Neuron (in vitro differentiated cells): Measurements from ENCODE around the gene JDP2.

Experiments used
- H2AFZ ChIP-seq: one replicate; pipeline ENCODE4 v1.6.1; 2013; ENCODE audit warnings: low read depth, mild to moderate bottlenecking, inconsistent platforms, low read length, moderate library complexity
- H3K27me3 ChIP-seq: one replicate; pipeline ENCODE4 v1.6.1; 2013; ENCODE audit warnings: low read length; ENCODE audit not compliant: insufficient read depth
- H3K36me3 ChIP-seq: one replicate; pipeline ENCODE4 v1.6.1; 2013; ENCODE audit warnings: low read length; ENCODE audit not compliant: insufficient read depth
- H3K4me1 ChIP-seq: one replicate; pipeline ENCODE4 v1.6.1; 2013; ENCODE audit warnings: low read length; ENCODE audit not compliant: insufficient read depth
- H3K4me3 ChIP-seq: 2 replicates; pipeline ENCODE4 v1.5.1; 2013; ENCODE audit warnings: mild to moderate bottlenecking, low read length, moderate library complexity
- H3K9me3 ChIP-seq: one replicate; pipeline ENCODE4 v1.6.1; 2013; ENCODE audit warnings: low read length

JDP2 gene

DNA sequence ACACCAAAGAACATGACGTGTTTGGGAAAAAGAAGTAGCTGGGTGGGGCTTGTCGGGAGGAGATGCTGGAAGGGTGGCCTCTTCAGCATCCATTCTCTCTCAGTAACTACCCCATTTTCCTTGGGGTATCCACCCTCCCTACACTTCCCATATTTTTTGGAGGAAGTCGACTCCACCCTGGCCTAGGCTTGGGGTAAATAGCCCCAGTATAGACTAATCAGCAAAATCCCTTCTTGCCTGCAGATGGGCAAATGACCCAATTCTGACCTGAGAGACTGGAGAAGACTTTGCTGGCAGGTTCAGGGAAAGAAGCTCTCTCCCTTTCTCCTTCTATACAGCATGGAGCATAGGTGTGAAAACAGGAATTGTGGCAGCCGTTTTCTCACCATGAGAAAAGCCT lies 28.5 kb upstream of the JDP2 start:
- H3K27me3 ChIP-seq: peaks cover 13% of the 10 kb centered on the region
- H2AFZ ChIP-seq: no peak overlapping the region
- no peaks in the 10 kb centered on the region for H3K36me3 ChIP-seq
- no peak overlapping the region for H3K4me3 ChIP-seq
- no peaks in the 10 kb centered on the region for H3K4me1 ChIP-seq
- no peaks in the 10 kb centered on the region for H3K9me3 ChIP-seq

DNA sequence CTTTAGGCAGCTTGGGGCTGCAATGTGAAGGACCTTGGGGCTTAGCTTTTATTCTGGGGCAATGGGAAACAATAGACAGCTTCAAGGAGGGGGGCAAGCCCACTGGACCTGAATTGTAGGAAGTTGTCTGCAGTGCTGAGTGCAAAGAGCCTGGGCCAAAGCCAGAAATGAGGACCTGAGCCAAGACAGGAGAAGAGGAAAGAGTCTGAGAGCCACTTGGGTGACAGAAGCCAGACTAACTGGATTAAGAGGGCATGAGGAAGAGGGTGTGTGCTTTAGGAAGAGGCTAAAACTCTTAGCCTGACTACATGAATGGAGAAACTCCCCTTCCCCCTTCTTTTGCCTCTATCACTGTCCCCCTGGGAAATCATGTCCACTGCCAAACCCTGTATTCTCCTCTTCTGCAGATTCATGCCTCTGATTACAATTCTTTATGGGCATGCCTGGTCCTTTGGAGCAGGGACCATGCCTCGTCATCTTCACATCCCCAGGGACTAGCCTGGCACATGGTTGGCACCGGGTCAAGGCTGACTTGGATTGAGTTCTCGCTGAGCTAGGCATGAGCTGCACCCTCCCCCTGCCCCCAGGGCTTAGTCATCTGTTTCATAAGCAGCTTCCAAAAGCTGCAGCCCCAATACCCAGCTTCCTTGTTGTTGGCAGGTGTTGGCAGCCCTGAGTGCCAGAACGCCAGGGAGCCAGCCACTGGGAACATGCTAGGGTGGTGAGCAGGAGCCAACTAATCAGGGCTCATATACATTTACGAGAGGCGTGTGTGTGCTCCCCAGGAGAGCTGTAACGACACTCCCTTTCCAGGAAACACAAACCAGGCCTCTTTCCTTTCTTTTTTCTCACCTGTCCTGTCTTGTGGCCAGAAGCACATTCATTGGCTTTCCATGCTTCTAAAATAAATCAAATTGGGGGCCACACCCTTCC lies 27.7 kb upstream of the JDP2 start:
- Histone ChIP-seq H3K4me1 (no peaks in the 10 kb centered on the region), H3K27me3 (peaks cover 13% of the 10 kb centered on the region), H3K4me3 (no peak overlapping the region), H2AFZ (no peak overlapping the region), H3K36me3 (no peaks in the 10 kb centered on the region), H3K9me3 (no peaks in the 10 kb centered on the region)

DNA sequence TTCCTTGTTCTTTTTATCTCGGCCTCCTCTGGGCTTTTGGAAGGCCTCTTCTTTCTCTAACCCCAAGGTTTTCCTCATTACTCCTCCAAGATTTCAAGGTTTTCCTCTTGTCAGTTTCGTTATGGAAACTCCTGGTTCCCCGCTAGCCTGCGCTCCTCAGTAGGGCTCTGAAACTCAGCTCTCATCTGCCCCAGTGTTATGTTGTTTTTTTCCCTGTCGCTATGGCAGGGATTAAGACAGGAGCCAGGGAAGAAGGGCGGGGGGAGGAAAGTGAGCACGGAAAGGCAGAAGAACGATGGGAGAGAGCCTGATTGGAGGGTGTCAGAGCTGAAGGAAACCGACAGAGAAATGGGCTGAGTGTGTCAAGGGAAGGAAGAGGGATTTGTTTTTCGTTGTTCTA lies 26.5 kb upstream of the JDP2 start:
- no peaks in the 10 kb centered on the region for H3K9me3 ChIP-seq
- no peak overlapping the region for H3K4me3 ChIP-seq
- H3K4me1 ChIP-seq: no peaks in the 10 kb centered on the region
- peaks cover 13% of the 10 kb centered on the region for H3K27me3 ChIP-seq
- H2AFZ ChIP-seq: no peak overlapping the region
- H3K36me3 ChIP-seq: no peaks in the 10 kb centered on the region

DNA sequence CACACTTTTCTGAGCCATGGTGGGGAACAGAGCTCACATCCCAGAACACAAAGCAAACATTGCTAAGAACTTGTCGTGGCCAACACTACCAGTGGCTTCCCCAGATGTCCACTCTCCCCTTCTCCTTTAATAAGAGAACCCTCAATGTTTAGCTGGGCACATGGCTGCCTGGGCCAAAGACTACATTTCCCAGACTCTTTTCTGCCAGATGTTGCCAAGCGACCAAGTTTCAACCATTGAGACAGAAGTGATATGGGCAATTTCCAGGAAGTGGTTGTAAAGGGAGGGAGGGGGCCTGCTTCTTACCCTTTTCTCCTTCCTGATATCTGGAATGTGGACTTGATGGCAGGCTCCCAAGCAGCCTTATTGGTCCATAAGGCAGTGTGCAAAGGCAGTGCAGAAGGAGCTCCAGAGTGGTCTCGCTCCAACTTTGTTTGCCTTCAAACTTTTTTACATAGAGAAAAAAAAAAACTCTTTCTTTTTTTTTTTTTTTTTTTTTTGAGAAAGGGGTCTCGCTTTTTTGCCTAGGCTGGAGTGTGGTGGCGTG lies 24.9 kb upstream of the JDP2 start:
- H3K4me3 ChIP-seq: no peak overlapping the region

DNA sequence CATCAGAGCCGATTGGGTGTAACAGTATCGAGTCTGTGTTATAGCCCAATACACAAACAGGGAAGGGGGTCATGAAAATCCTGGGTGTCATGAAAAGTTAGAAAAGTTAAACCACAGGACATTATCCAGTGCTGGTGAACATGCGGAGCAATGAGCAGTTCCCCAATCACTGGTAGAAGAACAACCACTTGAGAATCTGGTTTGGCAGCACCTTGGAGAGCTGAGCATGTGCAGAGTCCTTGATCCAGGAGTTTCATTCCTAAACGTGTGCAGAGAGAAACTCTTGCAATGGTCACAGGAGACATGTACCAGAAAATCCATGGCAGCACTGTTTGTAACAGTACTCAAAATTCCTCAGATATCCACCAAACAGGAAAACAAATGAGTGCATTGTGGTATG lies 23.0 kb upstream of the JDP2 start:
- Histone ChIP-seq H2AFZ (no peak overlapping the region), H3K4me1 (no peaks in the 10 kb centered on the region), H3K36me3 (no peaks in the 10 kb centered on the region), H3K27me3 (peaks cover 6% of the 10 kb centered on the region), H3K9me3 (no peaks in the 10 kb centered on the region), H3K4me3 (no peak overlapping the region)

More for the DNA sequence above, 24.9 kb upstream of the JDP2 start:
- no peaks in the 10 kb centered on the region for H3K9me3 ChIP-seq
- no peak overlapping the region for H2AFZ ChIP-seq
- no peaks in the 10 kb centered on the region for H3K36me3 ChIP-seq
- H3K27me3 ChIP-seq: peaks cover 13% of the 10 kb centered on the region
- H3K4me1 ChIP-seq: no peaks in the 10 kb centered on the region

DNA sequence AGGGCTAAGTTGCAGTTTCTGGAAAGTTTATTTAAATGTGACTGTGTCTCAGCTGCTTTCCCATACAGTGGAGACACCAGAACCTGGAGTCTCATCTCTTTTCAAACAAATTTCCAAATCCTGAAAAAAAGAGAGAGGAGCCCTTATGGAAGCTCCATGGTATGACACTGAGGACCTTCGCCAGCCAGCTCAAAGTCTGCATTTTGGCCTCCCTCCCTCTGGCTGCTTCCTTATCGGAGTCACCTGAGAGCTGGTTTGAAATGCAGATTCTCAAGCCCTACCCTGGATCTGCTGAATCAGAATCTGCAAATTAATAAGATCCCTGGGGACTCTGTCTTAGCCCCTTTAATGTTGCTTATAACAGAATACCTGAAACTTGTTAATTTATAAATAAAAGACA lies 21.7 kb upstream of the JDP2 start:
- H2AFZ ChIP-seq: no peak overlapping the region

DNA sequence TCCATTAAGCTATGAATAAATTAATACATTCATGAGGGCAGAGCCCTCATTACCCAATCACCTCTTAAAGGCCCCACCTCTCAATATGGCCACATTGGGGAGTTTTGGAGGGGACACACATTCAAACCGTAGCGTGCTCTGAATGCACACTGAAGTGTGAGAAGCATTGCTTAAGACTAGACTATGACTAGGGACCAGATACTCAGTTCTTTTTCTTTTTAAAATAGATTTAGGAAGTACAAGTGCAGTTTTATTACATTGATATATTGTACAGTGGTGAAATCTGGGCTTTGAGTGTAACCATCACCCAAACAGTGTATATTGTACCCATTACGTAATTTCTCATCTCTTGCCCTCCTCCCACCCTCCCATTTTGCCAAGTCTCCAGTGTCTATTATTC lies 21.0 kb upstream of the JDP2 start:
- Histone ChIP-seq H2AFZ (no peak overlapping the region), H3K36me3 (no peaks in the 10 kb centered on the region), H3K27me3 (peaks cover 3% of the 10 kb centered on the region), H3K4me1 (peaks cover 10% of the 10 kb centered on the region), H3K9me3 (no peaks in the 10 kb centered on the region), H3K4me3 (no peak overlapping the region)

More for the DNA sequence above, 21.7 kb upstream of the JDP2 start:
- Histone ChIP-seq H3K36me3 (no peaks in the 10 kb centered on the region), H3K4me1 (peaks cover 10% of the 10 kb centered on the region), H3K9me3 (no peaks in the 10 kb centered on the region), H3K4me3 (no peak overlapping the region), H3K27me3 (peaks cover 6% of the 10 kb centered on the region)

DNA sequence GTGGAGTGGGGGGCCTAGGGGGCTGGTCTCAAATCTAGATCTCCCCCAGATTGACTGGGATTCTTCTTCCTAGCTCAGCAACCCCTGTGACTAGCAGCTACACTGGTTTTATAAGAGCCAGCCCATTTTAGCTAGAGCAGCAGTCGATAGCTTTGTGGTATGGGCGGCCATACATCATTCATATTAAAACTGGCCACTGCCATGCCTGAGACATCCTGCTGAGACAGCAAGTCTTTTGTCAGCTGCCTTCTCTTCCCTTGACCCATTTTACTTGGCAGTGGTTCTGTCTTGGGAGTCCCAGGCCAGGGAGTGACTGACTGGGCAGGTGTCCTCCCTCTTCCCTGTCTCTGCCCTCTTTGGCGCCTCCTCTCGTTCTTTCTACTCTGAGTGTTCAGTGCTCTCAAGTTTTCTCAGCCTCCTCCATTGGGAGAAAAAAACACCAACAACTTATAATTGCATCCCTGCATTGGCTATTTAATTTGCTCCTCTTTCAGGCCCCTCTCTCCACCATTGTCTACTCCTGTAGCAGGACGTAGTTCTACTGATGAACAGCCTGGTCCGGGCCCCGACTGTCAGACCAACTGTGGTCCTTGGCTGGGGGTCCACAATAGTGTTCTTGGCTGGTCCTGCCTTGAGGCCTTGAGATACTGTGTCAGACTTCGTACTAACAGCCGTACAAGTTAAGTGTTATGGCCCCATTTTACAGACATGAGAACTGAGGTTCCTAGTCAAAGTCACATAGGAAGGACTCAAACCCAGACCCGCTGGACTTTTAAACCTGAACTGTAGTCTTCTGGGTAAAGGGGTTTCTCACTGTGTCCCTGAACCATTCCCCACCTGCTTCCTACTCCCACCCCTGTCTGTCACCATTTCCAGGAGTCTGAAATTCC lies 18.3 kb upstream of the JDP2 start:
- no peak overlapping the region for H2AFZ ChIP-seq
- no peak overlapping the region for H3K4me3 ChIP-seq
- H3K27me3 ChIP-seq: no peaks in the 10 kb centered on the region
- no peaks in the 10 kb centered on the region for H3K36me3 ChIP-seq
- H3K4me1 ChIP-seq: peaks cover 10% of the 10 kb centered on the region
- H3K9me3 ChIP-seq: peaks cover 3% of the 10 kb centered on the region

DNA sequence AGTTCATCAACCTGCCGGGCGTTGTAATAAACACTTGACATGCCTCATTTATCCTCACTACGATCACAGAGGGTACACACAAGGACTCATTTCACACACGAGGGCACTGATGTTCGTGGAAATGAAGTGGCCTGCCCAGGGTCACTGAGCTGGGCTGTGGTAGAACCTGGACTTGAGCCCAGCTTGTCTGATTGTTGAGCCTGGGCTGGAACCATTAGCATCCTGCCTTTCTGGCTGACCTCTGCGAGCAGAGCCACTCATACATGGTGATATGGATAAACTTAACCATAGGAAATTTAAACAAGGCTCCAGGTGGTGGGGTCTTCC lies 16.6 kb upstream of the JDP2 start:
- Histone ChIP-seq H3K9me3 (peaks cover 3% of the 10 kb centered on the region), H3K36me3 (no peaks in the 10 kb centered on the region), H3K4me1 (peaks cover 10% of the 10 kb centered on the region), H2AFZ (no peak overlapping the region), H3K27me3 (no peaks in the 10 kb centered on the region), H3K4me3 (no peak overlapping the region)

DNA sequence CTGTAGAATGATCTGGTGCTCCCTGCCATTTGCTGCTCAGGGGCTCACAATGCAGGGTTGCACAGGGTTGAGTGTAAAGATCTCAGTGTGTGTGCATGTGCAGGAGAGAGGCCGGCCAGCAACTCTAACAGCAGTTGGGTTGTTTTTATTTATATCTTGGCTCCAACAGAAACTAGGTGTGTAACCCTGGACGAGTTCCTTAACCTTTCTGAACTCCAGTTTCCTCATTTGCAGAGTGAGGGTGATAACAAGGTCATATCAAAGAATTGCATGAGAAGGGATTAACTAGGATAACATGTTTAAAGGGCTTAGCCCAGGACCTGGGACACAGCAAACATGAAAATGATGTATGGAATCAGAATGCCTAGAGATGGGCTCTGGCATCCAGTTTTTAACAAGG lies 14.8 kb upstream of the JDP2 start:
- Histone ChIP-seq H2AFZ (no peak overlapping the region), H3K4me1 (peaks cover 10% of the 10 kb centered on the region), H3K9me3 (peaks cover 3% of the 10 kb centered on the region), H3K36me3 (no peaks in the 10 kb centered on the region), H3K27me3 (no peaks in the 10 kb centered on the region), H3K4me3 (no peak overlapping the region)

DNA sequence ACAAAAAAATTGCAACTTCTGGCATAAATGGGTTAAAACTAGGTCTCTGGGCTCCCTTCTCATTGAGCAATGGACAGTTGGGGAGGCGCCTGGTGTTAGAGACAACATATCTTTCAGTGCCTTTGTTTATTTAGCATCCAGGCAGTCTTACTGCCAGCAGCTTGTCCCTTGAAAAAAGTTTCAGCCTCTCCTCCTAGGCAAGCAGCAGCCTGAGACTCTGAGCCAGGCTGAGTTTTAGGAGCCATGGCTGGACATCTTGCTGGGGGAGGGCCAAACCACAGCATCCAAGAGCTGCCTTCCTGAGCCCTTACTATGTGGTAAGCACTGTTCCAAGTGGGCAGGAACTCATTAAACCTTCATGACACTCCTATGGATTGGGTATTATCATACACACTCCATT lies 10.1 kb upstream of the JDP2 start:
- Histone ChIP-seq H3K36me3 (no peaks in the 10 kb centered on the region), H2AFZ (no peak overlapping the region), H3K4me3 (no peak overlapping the region), H3K4me1 (no peaks in the 10 kb centered on the region), H3K9me3 (peaks cover 3% of the 10 kb centered on the region), H3K27me3 (no peaks in the 10 kb centered on the region)

DNA sequence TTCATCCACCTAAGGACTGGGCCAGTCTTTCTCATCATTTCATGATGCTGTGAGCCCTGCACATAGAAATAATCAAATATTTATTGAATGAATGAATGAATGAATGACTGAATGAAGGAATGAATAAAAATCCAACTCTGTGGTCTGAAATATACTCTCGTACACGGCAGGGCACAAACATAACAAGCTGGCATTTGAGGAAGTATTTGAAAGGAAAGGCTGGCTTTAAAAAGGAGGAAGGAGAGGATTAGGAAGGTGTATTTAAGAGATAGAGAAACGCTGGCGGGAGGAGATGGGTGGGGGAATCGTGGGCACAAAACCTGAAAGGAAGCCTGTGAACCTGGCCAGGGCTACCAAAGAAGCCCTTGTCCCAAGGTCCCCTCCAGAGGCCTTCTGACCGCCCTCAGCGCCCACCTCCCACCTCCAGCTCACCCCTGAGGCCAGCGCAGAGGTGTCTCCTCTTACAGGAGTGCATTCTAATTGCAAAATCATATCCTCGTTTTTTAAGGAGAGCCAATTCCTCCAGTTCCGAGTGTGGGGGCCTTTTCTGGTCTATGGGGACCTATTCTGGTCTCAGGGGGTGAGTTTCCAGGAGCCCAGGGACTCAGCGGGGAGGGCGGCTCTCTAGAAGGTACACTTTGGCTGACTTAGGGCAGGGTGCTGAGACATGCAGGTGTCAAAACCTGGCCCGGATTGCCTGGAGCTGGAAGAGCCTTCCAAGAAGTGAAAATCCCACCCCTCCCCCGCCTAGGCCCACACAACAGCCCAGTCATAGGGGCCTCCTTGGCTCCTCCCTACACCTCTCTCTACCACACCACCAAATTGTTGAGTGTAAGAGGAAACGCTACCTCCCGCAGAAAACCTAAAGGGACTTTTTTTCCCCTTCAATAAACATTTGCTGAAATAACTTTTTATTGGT lies 8.7 kb upstream of the JDP2 start:
- Histone ChIP-seq H3K27me3 (no peaks in the 10 kb centered on the region), H3K4me3 (no peak overlapping the region), H3K9me3 (peaks cover under 1% of the 10 kb centered on the region), H3K36me3 (no peaks in the 10 kb centered on the region), H2AFZ (no peak overlapping the region), H3K4me1 (no peaks in the 10 kb centered on the region)
